Thoracic aorta (tissue), 2 donors: ENCODE results near the gene RHOF. TPM values are rescaled to one million over a fixed set of nuclear protein-coding genes. Genes with fewer than 3 reads are reported as not detected.
A peak's percentile ranks its signal among the peaks of the same experiment; 100 is the strongest.

ENCODE experiments used
- ATAC-seq: fragments of 150-250 bp; one replicate; pipeline ENCODE4 v1.8.0; 2017; ENCODE audit warnings: low read depth; ENCODE audit not compliant: insufficient number of reproducible peaks, low FRiP score
- DNase-seq: peaks from one replicate; pipeline ENCODE4 v3.0.0-alpha.2; 2020; ENCODE audit warnings: low spot score
- H3K27ac ChIP-seq, 2 donors: fragments of 200-600 bp; sonication (generic); 1 replicate in 1 of 2; 2 replicates in 1 of 2; pipeline ENCODE4 v1.5.1; 2016; ENCODE audit warnings: mild to moderate bottlenecking in 2 of 2, moderate library complexity in 2 of 2
- H3K27me3 ChIP-seq: fragments of 200-600 bp; sonication (generic); replicated peaks from 2 replicates; pipeline ENCODE4 v1.6.0; 2016; ENCODE audit warnings: mild to moderate bottlenecking; ENCODE audit not compliant: insufficient read depth
- H3K36me3 ChIP-seq: fragments of 200-600 bp; sonication (generic); one replicate; pipeline ENCODE4 v1.5.1; 2016
- H3K4me1 ChIP-seq, 2 donors: fragments of 200-600 bp; sonication (generic); 1 replicate in 1 of 2; 2 replicates in 1 of 2; pipeline versions ENCODE4 v1.5.1 to v1.6.0; 2016; ENCODE audit warnings: low read depth in 2 of 2, mild to moderate bottlenecking in 1 of 2; ENCODE audit not compliant: control insufficient read depth in 1 of 2
- H3K4me3 ChIP-seq: fragments of 200-600 bp; sonication (generic); 2 replicates; pipeline ENCODE4 v1.5.1; 2016; ENCODE audit warnings: mild to moderate bottlenecking
- H3K9me3 ChIP-seq: fragments of 200-600 bp; sonication (generic); 2 replicates; pipeline ENCODE4 v1.5.1; 2016
- total RNA-seq, 2 donors: library from RNA; depleted of rRNA; stranded (reverse); fragments of >200 nt; gene quantifications; one replicate each; pipeline versions ENCODE4 v1.1.0 to v1.2.3, GENCODE V29; 2016
- TF ChIP-seq, protein P1 (sequence below): fragments of 200-600 bp; sonication (generic); IDR thresholded peaks from one replicate; pipeline ENCODE4 v1.5.1; 2019; ENCODE audit warnings: antibody characterized with exemption

Gene RHOF
- total RNA-seq, 2 donors from 2014 or later, result 12.0 to 30.2 TPM

DNA sequence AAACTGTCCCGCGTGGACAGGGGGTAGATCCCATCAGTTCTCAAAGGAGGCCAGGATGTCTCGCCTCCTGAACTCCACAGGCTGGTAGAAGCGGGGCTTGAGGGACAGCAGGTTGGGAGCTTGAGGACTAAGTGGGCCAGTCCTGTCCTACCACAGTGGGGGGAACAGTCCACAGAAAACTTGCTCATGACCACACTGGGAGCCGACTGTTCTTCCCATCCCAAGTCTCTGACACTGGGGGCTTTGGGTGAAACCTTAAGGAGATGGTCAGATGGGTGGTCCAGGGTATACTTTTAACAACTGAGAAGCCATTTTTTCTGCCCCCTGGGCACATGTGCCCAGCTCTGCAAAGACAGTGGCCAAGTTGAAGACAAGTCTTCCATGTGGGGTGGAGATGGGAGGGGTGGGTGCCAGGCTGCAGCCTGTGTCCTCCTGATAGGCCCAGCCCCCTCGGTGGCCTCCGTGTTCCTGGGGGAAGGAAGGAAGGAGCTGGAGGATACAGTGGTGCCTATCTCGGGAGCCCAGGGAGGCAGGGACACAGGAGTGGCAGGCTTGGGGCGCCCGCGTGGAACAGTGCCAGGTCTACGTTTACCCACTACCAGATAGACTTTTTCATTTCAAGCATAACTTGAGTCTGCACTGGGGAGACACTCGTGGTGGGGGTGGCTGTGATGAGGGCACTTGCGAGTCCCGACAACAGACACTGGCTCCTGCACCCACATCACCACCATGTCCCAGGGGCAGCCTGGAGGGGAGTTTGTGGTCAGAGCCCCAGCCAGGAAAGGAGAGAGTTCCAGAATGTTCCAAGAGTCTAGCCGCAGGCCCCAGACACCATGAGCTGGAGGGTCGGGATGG is 14.7 kb downstream of the RHOF start:
- Histone ChIP-seq H3K27me3 (no peaks in the 10 kb centered on the region), H3K36me3 (no peaks in the 10 kb centered on the region), H3K9me3 (no peaks in the 10 kb centered on the region), H3K4me3 (no peak overlapping the region), H3K27ac (no peak overlapping the region), H3K4me1 (peaks cover 0 to 4% of the 10 kb centered on the region in 2 donors)
- no peak for DNase-seq
- no peak for ATAC-seq
- TF ChIP-seq, protein P1, sequence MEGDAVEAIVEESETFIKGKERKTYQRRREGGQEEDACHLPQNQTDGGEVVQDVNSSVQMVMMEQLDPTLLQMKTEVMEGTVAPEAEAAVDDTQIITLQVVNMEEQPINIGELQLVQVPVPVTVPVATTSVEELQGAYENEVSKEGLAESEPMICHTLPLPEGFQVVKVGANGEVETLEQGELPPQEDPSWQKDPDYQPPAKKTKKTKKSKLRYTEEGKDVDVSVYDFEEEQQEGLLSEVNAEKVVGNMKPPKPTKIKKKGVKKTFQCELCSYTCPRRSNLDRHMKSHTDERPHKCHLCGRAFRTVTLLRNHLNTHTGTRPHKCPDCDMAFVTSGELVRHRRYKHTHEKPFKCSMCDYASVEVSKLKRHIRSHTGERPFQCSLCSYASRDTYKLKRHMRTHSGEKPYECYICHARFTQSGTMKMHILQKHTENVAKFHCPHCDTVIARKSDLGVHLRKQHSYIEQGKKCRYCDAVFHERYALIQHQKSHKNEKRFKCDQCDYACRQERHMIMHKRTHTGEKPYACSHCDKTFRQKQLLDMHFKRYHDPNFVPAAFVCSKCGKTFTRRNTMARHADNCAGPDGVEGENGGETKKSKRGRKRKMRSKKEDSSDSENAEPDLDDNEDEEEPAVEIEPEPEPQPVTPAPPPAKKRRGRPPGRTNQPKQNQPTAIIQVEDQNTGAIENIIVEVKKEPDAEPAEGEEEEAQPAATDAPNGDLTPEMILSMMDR, result no peak

DNA sequence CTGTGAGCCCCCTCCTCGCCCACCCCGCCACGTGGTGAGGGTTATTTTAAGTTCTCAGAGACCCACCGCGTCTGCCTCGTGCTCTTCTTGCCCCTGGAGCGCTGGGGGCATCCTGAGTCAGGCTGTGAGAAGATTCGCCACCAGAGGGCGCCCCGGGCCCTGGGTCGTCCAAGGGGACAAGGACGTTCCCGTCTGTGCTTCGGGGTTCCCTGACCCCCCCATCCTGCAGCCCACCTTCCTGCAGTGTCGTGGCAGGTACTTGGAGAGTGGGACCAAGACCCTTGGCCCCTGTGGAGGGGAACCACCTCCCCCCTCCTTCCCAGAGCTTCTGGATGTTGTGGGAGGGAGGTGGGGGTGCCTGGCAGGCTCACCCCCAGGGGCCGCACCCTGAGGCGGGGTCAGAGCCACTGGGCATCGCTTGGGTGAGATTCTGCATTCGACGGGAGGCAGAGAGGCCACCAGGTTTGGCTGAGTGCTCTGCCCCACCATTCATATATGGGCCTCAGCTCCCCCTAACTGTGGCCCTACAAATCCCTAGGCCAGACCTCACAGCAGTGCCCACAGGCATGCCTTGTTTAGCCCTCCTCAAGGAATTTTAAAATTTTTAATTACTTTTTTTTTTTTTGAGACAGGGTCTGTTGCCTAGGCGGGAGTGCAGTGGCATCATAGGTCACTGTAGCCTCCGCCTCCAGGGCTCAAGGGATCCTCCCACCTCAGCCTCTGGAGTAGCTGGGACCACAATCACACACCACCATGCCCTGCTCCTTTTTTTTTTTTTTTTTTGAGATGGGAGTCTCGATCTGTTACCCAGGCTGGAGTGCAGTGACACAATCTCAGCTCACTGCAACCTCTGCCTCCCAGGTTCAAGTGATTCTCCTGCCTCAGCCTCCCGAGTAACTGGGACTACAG is 17.0 kb downstream of the RHOF start:
- no peaks in the 10 kb centered on the region for H3K9me3 ChIP-seq
- no peak for ATAC-seq
- TF ChIP-seq, protein P1, result peak; percentile 90
- H3K4me3 ChIP-seq, result no peak overlapping the region
- no peaks in the 10 kb centered on the region for H3K36me3 ChIP-seq
- DNase-seq, result no peak
- peaks cover 0 to 10% of the 10 kb centered on the region in 2 donors for H3K4me1 ChIP-seq
- no peaks in the 10 kb centered on the region for H3K27me3 ChIP-seq
- no peak overlapping the region for H3K27ac ChIP-seq

GRCh38 chr12:121775501-121775900 is 18.0 kb downstream of the RHOF start:
- no peak overlapping the region for H3K27ac ChIP-seq
- H3K27me3 ChIP-seq, result no peaks in the 10 kb centered on the region
- H3K36me3 ChIP-seq, result no peaks in the 10 kb centered on the region
- DNase-seq (no peak), ATAC-seq (no peak)
- peaks cover 0 to 10% of the 10 kb centered on the region in 2 donors for H3K4me1 ChIP-seq
- no peak overlapping the region for H3K4me3 ChIP-seq
- H3K9me3 ChIP-seq, result no peaks in the 10 kb centered on the region
- TF ChIP-seq, protein P1, result no peak

DNA sequence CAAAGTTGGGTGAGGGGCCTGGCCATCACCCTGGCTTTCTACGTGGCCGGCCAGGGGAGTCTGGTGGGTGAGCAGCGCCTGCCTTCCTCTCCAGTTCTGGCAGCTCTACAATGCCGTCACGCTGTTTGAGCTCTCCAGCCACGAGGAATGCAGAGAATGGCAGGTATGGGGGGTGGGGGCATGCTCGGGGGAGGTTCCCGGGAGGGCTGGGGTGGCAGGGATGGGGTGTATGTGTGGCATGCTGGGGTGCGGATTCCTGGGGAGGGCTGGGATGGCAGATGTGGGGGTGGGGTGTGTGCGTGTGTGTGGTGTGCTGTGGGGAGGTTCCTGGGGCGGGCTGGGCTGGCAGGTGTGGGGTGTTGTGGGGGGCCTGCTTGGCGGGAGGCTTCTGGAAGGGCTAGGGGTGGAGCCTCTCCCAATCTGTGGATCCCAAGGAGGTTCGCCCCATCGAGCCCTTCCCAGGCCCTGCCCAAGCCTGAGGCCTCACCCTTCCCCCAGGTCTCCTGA is 18.5 kb downstream of the RHOF start:
- DNase-seq (no peak), ATAC-seq (no peak)
- TF ChIP-seq, protein P1, result no peak
- Histone ChIP-seq H3K27me3 (no peaks in the 10 kb centered on the region), H3K9me3 (no peaks in the 10 kb centered on the region), H3K27ac (no peak overlapping the region), H3K4me3 (no peak overlapping the region), H3K4me1 (peaks cover 0 to 10% of the 10 kb centered on the region in 2 donors), H3K36me3 (no peaks in the 10 kb centered on the region)
